BE2C (cell line): ENCODE data around the gene CAPN7.

ENCODE experiments used
- DNase-seq: peaks from one replicate; pipeline ENCODE4 v3.0.0-alpha.2; 2020
- H3K27me3 ChIP-seq: fragments of 250-450 bp; sonication (Bioruptor Pico); 2 replicates; pipeline ENCODE4 v1.5.1; 2020; ENCODE audit warnings: mild to moderate bottlenecking
- H3K36me3 ChIP-seq: fragments of 250-450 bp; sonication (Bioruptor Pico); 2 replicates; pipeline ENCODE4 v1.5.1; 2020; ENCODE audit warnings: mild to moderate bottlenecking
- H3K4me1 ChIP-seq: fragments of 250-450 bp; sonication (Bioruptor Pico); 2 replicates; pipeline ENCODE4 v1.5.1; 2020
- H3K4me3 ChIP-seq: 2 replicates; pipeline ENCODE4 v1.5.1; 2011; ENCODE audit warnings: low read depth, low read length
- H3K9me3 ChIP-seq: fragments of 250-450 bp; sonication (Bioruptor Pico); 2 replicates; pipeline ENCODE4 v1.5.1; 2020
- TF ChIP-seq, protein P1 (sequence below): IDR thresholded peaks from 2 replicates; pipeline ENCODE4 v1.5.1; 2012; ENCODE audit warnings: mild to moderate bottlenecking, low read depth, low read length

CAPN7 gene

GRCh38 chr3:15217011-15217671 is 11.1 kb downstream of the CAPN7 start:
- no peaks in the 10 kb centered on the region for H3K4me1 ChIP-seq
- H3K36me3 ChIP-seq, result peaks cover 3% of the 10 kb centered on the region
- no peaks in the 10 kb centered on the region for H3K27me3 ChIP-seq
- H3K4me3 ChIP-seq, result no peak overlapping the region
- TF ChIP-seq, protein P1, sequence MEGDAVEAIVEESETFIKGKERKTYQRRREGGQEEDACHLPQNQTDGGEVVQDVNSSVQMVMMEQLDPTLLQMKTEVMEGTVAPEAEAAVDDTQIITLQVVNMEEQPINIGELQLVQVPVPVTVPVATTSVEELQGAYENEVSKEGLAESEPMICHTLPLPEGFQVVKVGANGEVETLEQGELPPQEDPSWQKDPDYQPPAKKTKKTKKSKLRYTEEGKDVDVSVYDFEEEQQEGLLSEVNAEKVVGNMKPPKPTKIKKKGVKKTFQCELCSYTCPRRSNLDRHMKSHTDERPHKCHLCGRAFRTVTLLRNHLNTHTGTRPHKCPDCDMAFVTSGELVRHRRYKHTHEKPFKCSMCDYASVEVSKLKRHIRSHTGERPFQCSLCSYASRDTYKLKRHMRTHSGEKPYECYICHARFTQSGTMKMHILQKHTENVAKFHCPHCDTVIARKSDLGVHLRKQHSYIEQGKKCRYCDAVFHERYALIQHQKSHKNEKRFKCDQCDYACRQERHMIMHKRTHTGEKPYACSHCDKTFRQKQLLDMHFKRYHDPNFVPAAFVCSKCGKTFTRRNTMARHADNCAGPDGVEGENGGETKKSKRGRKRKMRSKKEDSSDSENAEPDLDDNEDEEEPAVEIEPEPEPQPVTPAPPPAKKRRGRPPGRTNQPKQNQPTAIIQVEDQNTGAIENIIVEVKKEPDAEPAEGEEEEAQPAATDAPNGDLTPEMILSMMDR, result no peak
- DNase-seq, result no peak
- H3K9me3 ChIP-seq, result no peaks in the 10 kb centered on the region

DNA sequence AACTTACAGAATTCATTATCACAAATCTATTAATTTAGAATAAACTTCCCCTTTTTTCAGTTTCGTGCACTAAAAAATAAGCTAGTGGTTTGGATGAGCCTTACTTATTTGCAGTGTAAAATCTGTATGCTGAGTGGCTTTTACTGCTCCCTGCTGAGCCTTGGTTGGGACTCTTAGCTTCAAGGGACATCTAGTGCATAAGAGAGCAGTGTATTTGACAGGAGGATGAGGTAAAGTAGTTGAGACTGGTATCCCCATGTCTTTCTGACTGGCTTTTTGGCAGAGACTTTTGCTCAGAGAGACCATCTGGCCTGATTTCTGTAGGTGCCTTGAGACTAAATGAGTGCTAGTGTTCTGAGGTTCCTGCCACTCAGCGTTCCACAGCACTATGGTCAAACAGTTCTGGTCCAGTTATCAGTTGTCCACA is 11.8 kb downstream of the CAPN7 start:
- H3K4me1 ChIP-seq, result no peaks in the 10 kb centered on the region
- TF ChIP-seq, protein P1, result no peak

DNA sequence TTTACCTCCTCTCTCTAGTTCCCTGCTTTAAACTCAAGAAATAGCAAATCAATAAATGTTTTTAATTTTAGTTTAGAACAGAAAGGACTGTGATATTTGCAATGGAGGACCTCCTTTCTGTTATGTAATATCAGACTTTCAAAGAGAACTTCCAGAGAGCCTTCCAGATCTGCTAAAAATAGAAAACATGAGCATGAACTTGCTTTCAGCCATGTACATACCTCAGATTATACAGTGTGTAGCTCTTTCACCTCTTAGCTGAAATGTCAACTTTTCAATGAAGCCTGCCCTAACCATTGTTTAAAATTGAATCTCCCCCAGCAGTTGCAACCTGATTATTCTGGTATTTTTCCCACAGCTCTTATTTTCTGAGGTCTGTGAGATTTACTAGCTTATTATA is 12.6 kb downstream of the CAPN7 start:
- DNase-seq, result no peak
- peaks cover 3% of the 10 kb centered on the region for H3K36me3 ChIP-seq
- TF ChIP-seq, protein P1, result no peak

More for the DNA sequence above, 11.8 kb downstream of the CAPN7 start:
- Histone ChIP-seq H3K9me3 (no peaks in the 10 kb centered on the region), H3K27me3 (no peaks in the 10 kb centered on the region), H3K4me3 (no peak overlapping the region), H3K36me3 (peaks cover 3% of the 10 kb centered on the region)
- DNase-seq, result no peak

GRCh38 chr3:15220056-15220455 is 14.0 kb downstream of the CAPN7 start:
- Histone ChIP-seq H3K27me3 (no peaks in the 10 kb centered on the region), H3K9me3 (no peaks in the 10 kb centered on the region), H3K4me3 (no peak overlapping the region), H3K4me1 (no peaks in the 10 kb centered on the region), H3K36me3 (peaks cover 3% of the 10 kb centered on the region)
- DNase-seq, result no peak
- TF ChIP-seq, protein P1, result no peak

More for the DNA sequence above, 12.6 kb downstream of the CAPN7 start:
- H3K9me3 ChIP-seq, result no peaks in the 10 kb centered on the region
- no peak overlapping the region for H3K4me3 ChIP-seq
- H3K4me1 ChIP-seq, result no peaks in the 10 kb centered on the region
- H3K27me3 ChIP-seq, result no peaks in the 10 kb centered on the region

DNA sequence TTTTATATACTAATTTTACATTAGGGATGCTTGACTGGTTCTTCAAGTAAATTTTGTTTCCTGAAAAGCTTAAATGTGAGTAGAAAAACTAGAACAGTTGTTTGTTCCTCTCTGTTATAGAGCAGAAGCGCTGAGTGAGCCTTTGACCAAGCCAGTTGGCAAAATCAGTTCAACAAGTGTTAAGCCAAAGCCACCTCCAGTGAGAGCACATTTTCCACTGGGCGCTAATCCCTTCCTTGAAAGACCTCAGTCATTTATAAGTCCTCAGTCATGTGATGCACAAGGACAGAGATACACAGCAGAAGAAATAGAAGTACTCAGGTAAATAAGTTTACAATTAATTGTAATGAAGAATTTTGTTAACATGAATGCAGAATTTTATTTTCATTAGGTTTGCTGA is 14.6 kb downstream of the CAPN7 start:
- Histone ChIP-seq H3K4me3 (no peak overlapping the region), H3K4me1 (no peaks in the 10 kb centered on the region), H3K36me3 (peaks cover 3% of the 10 kb centered on the region), H3K9me3 (no peaks in the 10 kb centered on the region), H3K27me3 (no peaks in the 10 kb centered on the region)
- no peak for DNase-seq
- TF ChIP-seq, protein P1, result no peak

DNA sequence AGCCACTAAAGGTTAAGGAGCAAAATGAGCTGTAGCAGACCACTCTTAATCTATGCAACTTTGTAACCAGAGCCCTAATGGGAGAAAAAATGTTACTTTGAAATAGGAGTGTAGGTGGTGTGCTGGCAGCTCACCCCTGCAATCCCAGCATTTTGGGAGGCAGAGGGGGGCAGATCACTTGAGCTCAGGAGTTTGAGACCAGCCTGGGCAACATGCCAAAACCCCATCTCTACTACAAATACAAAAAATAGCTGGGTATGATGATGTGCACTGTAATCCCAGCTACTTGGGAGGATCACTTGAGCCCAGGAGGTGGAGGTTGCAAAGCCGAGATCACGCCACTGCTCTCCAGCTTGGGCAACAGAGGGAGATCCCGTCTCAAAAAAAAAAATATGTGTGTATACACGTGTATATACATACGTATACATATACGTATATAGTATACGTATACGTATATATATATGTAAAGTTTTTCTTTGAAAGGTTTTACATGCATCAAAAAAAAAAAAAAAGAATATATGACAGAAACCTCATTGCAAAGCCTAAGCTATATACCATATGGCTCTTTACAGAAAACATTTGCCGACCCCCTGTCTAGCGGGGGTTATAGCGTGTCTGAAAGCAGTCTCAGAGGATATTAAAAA is 15.7 kb downstream of the CAPN7 start:
- no peaks in the 10 kb centered on the region for H3K4me1 ChIP-seq
- no peaks in the 10 kb centered on the region for H3K9me3 ChIP-seq
- no peak for DNase-seq
- TF ChIP-seq, protein P1, result no peak
- peaks cover 3% of the 10 kb centered on the region; the same call in 1 of the 2 replicates for H3K36me3 ChIP-seq
- H3K4me3 ChIP-seq, result no peak overlapping the region
- H3K27me3 ChIP-seq, result no peaks in the 10 kb centered on the region
